ENCODE measurements around the gene UNC5CL. TPM values are rescaled to one million over a fixed set of nuclear protein-coding genes. Genes with fewer than 3 reads are reported as not detected.

Gene UNC5CL
- total RNA-seq, 1 donor from 2014 or later, result 0.16 TPM

- DNase-seq, result no peak
These were observed 24.9 kb upstream of the UNC5CL start for GRCh38 chr6:41063884-41064285.

GRCh38 chr6:41062056-41062455 lies 23.0 kb upstream of the UNC5CL start:
- no peak for DNase-seq

- no peak for DNase-seq
These were observed 22.2 kb upstream of the UNC5CL start for GRCh38 chr6:41061196-41061726.

- DNase-seq, result no peak
These were observed 20.5 kb upstream of the UNC5CL start for GRCh38 chr6:41059556-41059955.

- no peak for DNase-seq
These were observed 19.8 kb upstream of the UNC5CL start for GRCh38 chr6:41058783-41059181.

- DNase-seq, result no peak
These were observed 17.9 kb upstream of the UNC5CL start for GRCh38 chr6:41056768-41057490.

GRCh38 chr6:41055149-41055548 lies 16.1 kb upstream of the UNC5CL start:
- DNase-seq, result no peak

GRCh38 chr6:41054511-41054910 lies 15.5 kb upstream of the UNC5CL start:
- DNase-seq, result no peak

GRCh38 chr6:41053041-41053440 lies 14.0 kb upstream of the UNC5CL start, which contains the start of gene APOBEC2:
APOBEC2 (plus strand) TSS chr6:41053202; CDS start chr6:41053348, 146 bp downstream.
- no peak for DNase-seq

- no peak for DNase-seq
These were observed 12.9 kb upstream of the UNC5CL start for GRCh38 chr6:41051873-41052272.

GRCh38 chr6:41050536-41050935 lies 11.5 kb upstream of the UNC5CL start:
- DNase-seq, result no peak

- DNase-seq, result no peak
These were observed 10.9 kb upstream of the UNC5CL start for GRCh38 chr6:41049955-41050354.

- no peak for DNase-seq
These were observed 10.5 kb upstream of the UNC5CL start for GRCh38 chr6:41049521-41049920.

- no peak for DNase-seq
These were observed 9.0 kb upstream of the UNC5CL start for GRCh38 chr6:41047745-41048732.

GRCh38 chr6:41047306-41047705 lies 8.3 kb upstream of the UNC5CL start:
- no peak for DNase-seq

GRCh38 chr6:41046084-41046483 lies 7.1 kb upstream of the UNC5CL start:
- no peak for DNase-seq

GRCh38 chr6:41045664-41046063 lies 6.6 kb upstream of the UNC5CL start:
- DNase-seq, result no peak

GRCh38 chr6:41043151-41043550 lies 4.1 kb upstream of the UNC5CL start:
- DNase-seq, result no peak

GRCh38 chr6:41042226-41043055 lies 3.4 kb upstream of the UNC5CL start, which contains the start of gene TSPO2:
TSPO2 (plus strand) TSS chr6:41042467; CDS start chr6:41042986, 519 bp downstream.
- DNase-seq, result no peak

GRCh38 chr6:41040940-41041536 lies 2.0 kb upstream of the UNC5CL start:
- DNase-seq, result no peak

GRCh38 chr6:41040101-41040939 lies 1.3 kb upstream of the UNC5CL start:
- no peak for DNase-seq

Data from occipital lobe (tissue), 2 donors.